Body of pancreas (tissue), 4 donors: Measurements from ENCODE around the gene UTP25.
A peak's percentile ranks its signal among the peaks of the same experiment; 100 is the strongest.

Experiments used
- POLR2A ChIP-seq, 3 donors: fragments of 450-650 bp; IDR thresholded peaks; one replicate each; pipeline ENCODE4 v1.6.1; 2016; ENCODE audit warnings: antibody characterized with exemption in 3 of 3, mild to moderate bottlenecking in 2 of 3
- TF ChIP-seq, protein P1 (sequence below), 7 experiments: fragments of 450-650 bp in 4 of 7; fragments of 200-600 bp in 3 of 7; sonication (generic) in 3 of 7; IDR thresholded peaks; one replicate each; pipeline ENCODE4 v1.5.1; 2016 to 2019; ENCODE audit warnings: antibody characterized with exemption in 7 of 7

DNA sequence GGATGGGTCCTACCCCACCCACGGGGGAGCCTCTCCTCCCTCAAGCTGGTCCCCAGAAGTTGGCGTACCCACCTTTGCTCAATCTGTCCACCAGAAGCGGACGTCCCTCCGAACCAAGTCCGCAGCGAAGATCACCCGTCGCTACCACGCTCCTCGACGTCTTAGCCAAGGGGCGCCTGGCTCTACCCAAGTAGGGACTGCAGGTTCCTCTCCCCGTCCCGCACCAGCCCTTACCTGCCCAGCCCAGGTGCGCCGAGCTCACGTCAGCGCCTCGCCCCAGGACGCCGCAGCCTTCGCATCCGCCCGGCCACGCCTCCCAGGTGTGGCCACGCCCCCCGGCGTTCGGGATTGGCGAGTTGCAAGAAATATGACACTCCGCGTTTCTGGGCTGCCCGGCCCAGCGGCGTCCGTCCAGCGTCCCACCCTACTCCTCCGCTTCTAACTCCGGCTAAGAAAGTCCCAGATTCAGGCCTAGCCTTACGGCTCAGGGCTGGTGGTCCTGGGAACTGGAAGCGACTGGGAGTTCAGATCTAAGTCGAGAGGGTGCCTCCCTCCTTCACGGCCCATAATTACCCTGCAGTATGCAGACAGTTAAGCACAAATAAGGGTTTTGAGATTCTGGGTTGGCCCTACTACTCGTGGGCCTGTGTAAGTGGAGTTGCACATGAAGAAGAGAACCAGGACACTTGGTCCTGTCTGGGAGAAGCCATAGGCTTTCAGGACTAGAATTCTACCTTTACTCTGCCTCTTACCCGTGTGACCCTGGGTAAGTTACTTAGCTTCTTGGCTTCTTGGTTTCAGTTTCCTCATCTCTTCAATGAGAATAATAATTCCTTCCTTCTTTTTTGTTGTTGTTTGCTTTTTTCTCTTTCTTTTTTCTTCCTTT, 21.7 kb upstream of the UTP25 start, which contains the start of gene IRF6:
- TF ChIP-seq, protein P1, sequence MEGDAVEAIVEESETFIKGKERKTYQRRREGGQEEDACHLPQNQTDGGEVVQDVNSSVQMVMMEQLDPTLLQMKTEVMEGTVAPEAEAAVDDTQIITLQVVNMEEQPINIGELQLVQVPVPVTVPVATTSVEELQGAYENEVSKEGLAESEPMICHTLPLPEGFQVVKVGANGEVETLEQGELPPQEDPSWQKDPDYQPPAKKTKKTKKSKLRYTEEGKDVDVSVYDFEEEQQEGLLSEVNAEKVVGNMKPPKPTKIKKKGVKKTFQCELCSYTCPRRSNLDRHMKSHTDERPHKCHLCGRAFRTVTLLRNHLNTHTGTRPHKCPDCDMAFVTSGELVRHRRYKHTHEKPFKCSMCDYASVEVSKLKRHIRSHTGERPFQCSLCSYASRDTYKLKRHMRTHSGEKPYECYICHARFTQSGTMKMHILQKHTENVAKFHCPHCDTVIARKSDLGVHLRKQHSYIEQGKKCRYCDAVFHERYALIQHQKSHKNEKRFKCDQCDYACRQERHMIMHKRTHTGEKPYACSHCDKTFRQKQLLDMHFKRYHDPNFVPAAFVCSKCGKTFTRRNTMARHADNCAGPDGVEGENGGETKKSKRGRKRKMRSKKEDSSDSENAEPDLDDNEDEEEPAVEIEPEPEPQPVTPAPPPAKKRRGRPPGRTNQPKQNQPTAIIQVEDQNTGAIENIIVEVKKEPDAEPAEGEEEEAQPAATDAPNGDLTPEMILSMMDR (IDR thresholded peaks at IDR 0.05): no peak
- TF ChIP-seq POLR2A (IDR thresholded peaks at IDR 0.05): peak; percentile 98 to 99 (median 99)
